Stimulated activated CD8-positive, alpha-beta memory T cell treated with anti-CD3 and anti-CD28 coated beads, Interleukin-15, amount 100 ng/mL, for 4 hours (primary cell): ENCODE data around the gene SIRT5.

Experiments
- DNase-seq, 2 donors: peaks; one replicate each; pipeline ENCODE4 v3.0.0-alpha.2; 2020; ENCODE audit warnings: low read depth in 2 of 2

The SIRT5 gene

DNA sequence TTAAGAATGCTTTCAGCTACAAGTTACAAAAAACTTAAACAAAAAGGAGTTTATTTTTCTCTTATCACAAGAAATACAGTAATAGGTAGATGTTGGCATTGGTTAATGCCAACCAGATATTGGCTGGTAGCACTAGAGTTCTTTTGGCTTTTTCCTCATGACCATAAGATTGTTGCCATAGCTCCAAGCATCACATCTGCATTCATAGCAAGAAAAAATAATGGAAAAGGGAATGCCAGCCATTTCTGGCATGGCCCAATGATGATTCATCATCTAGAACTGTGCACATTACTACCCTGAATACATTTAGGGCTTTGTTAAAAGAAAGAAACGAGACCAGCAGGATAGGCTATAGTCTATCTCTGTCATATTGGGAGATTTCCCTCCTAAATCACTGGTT, 20.8 kb upstream of the SIRT5 start:
- no peak for DNase-seq

DNA sequence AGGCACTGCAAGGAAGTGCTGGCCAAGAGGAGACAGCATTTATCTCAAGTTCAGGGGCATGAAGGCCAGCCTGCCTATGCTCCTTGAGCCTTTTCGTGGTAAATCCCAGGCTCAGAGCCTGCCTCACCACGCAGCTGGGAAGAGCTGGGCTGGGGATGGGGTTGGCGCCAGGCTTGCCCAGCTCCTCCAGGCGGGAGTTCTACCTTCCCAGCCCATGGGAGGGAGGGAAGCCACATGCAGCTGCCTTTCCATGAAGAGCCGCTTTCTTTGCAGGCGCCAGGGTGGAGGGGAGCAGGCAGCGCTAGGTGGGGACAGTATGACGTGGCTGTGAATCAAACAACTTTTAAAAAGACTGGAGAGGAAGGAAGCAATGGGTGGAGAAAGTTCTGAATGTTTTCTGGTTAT, 19.5 kb upstream of the SIRT5 start:
- DNase-seq = no peak

DNA sequence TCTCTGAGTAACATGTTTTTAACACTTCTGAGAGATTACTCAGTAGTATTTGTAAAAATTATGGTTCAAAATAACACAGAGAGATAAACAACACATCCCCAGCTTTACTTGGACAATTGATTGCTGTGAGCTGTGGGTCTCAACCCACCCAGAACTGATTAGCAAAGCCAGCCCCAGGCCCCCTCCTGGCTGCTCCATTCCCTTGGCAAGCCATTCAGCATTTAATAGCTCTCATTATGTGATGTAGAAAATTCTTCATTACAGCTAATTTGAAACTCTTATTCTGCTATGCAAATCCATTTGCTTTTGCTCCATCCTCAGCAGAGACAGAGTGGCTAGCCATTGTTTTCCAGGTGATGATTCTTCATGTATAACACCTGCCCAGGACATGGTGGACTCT, 16.6 kb upstream of the SIRT5 start:
- DNase-seq = no peak

DNA sequence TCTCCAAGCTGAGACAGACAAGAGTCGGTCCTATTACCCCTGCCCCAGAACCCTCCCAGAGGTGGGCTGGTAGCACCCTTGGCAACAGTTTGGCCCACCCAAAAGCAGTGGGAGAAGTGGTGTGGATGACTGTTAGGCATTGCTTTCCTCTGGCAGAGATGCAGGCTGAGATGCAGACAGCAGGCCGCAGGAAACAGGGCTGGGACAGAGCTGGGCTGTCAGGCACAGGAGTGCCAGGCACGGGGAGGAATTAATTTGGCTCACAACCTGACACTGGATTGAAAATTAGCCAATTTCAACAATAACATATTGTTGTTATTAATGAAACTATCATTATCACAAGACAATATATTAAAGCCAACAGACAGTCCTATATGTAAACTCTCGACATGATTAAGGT, 15.7 kb upstream of the SIRT5 start:
- no peak for DNase-seq

DNA sequence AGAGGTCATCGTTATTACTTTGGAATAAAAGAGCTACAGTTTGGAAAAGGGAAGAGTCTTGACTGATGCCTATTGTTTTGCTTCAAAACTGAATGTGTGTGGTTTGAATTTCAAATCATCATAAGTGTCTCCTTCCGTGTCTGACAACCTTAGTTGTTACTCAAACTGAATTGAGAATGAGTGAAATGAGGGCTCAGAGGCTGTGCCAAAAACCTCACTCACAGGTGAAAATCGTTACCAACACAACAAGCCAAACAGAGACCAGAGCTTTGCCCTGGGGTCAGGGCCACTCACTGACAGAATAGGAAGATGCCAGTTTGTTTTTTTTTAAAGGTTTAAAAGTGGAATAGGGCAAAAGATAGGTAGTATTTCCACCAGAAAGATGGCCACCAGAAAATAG, 15.2 kb upstream of the SIRT5 start:
- DNase-seq = no peak

DNA sequence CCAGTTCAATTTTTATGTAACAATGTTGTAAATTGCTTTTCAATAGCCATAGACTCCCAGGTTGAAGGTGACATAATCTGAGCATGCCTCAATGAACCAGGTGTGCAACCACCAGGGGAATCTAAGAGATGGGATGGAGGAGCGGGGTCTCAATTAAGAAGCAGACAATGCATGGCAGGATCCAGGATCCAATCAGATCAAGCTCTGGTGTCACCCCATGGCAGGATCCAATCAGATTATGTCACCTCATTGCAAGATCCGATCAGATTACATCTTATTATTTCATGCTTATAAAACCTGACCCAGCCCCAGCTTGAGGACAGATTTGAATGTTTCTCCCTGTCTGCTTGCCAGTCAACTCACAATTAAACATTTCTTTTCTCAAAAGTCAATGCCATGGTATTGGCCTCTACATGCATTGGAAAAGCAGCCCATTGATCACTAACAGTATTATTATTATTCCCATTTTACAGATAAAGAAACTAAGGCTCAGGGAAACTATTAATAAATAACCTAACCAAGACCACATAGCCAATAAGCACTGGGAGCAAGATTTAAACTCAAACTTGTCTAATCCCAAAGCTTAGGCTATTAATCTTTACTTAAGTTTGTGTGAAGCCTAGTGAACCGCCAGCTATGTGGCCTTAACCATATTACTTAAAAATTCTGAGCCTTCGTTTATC, 14.3 kb upstream of the SIRT5 start:
- DNase-seq = no peak

DNA sequence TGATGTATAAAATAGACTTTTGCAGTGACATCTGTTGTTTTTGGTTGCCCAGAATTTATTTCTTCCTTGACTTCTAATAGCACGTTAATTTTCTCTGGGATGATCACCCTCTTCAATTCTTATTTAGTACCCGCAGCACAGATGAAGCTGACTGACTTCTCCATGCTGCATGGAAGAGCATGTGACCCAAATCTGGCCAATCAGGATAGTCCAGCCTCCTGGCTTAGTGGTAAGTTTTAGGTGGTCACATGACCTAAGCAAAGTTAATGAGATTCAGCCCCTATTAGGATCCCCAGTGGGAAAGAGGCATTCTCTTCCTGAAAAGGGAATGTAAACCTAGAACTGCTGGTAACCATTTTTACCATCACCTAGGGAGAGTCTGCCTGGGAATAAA, 13.8 kb upstream of the SIRT5 start:
- no peak for DNase-seq

DNA sequence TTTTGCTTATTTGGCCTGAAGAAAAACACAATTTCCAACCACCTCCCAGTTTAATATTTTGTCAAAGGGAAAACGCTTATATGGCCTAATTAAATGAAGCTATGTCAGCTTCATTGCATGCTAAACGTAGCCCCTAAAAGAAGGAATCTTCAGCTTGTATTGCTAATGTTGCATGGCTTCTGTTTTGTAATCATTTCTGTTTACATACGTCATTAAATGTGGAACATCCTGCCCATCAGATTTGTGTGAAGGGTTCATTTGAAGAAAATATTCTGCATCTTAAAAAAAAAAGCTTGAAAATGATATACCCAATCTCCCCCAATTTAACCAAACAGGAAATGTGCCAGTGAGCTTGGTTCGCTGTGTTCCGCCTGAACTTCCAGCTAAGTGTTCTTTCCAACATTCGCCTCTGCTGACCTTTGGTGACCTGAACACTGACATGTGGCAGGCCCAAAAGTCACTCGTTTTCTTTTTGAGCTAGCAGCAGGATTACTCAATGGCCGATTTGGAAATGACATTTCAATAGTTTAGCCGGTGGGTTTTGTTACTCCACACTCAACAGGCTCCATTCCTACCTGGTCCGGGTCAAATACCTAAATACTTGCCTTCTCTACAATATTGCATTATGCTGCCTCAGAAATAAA, 12.7 kb upstream of the SIRT5 start:
- no peak for DNase-seq

DNA sequence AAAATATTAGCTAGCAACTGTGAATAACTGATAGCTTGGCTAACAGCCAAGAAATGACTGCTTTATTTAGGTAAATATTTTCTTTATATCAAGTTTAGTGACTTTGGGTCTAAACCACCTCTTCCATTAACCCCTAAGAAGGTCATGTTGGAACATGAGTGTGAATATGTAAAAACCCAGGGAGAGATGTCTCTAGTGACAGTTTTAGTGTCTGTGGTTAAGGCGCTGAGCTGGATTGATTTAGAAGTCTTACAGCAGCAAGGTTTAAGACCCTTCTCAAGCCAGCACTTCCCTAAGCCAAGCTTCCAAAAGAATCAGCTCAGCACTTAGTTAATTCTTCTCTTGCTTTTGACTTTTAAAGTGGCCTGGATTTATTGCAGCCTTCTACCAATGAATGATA, 11.4 kb upstream of the SIRT5 start:
- DNase-seq = no peak

DNA sequence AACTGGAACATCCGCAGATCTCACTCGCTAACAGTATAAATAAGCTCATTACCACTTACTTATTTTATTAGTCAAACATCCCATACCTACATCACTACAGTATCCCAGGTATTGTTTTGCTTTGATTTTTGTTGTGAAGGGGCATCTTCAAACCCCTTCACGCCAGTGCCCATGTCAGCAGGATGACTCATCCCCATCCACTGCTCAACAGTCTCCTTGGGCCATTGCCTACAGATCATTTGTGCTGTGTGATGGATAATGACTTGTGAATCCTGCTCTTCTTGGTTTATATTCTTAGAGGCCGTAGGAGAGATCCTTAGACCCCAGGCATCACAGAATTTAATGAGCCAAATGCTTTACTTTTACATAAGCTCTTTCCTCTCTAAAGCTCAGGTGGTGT, 8.5 kb upstream of the SIRT5 start:
- no peak for DNase-seq

DNA sequence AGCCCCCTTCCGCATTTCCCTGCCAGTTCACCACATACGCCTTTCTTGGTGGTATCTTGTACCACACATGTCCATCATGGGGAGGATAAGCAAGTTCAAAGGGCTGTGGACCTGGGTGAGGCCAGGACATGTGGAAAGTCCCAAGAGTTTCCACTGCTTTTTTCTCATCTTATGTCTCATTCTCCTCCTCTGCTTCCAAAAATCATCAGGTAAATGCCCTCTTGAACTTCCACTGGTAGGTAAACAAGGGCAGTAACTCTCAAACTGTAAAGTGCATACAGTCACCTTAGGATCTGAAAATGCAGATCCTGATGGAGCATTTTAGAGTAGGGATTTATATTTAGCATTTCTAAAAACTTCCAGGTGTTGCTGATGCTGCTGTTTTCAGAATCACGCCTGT, 7.9 kb upstream of the SIRT5 start:
- DNase-seq = no peak

DNA sequence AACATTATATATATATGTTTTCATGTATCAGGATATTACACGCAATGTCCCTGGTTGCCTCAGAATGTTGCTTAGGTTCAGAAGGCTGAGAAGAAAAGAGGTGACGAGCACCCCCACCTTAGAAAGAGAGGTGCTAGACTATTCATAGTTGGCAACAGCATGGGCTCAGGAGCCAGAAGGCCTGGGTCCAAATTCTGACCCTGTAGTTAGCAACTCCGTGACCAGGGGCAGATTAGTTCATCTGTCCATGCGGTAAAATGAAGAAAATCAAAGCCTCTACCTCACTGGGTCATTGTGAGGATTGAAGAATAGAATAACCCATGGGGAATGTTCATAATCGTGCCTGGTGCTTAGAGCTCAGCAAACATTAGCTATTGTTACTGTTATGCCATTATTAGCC, 5.4 kb upstream of the SIRT5 start:
- no peak for DNase-seq

DNA sequence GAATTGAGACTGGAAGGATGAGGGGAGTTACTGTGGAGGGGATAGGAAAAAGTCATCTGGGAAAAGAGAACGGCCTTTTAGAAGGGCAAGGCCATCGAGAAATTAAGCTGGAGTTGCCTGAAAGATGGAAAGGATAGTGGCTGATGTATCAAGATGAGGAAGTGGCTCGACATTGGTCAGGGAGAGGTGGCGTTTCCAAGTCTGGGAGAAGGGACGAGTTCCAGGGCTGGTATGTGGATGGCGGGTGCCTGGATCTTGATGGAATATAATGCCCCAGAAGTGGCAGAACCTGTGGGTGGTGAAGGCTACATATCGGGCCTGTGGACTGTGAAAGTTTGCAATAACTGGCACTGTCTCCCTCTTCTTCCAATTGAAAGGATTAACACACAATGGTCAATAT, 2.2 kb upstream of the SIRT5 start:
- DNase-seq = no peak

DNA sequence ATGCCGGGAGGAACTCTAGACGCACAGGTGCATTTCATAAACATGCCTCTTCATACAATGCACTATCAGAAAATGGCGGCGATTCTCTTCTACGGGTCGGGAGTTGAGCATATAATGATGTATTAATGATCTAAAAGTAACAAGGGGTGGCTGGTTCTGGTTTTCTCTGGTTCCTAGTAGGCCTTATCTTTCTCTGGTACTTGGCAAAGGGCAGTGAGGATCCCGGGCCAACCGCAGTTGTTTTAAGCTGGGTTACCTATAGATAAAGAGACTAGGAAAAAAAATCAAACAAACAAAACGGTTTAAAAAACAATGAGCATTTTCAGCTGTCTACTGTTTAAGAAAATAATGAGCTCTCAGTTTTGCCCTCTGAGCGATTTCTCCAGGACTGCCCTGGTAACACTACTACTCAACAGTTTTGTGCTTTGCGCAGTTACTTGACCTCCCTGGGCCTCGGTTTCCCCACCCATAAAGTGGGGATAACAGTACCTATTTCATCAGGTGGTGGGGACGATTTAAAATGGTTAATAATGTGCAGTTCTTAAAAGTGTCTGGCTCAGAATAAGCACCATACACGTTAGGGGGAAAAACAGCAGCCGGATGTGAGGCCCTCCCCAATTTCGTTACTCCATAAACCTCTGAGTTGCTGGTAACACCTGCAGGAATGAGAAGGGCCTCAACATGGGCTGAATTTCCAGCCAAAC, 1.3 kb upstream of the SIRT5 start:
- DNase-seq = no peak

DNA sequence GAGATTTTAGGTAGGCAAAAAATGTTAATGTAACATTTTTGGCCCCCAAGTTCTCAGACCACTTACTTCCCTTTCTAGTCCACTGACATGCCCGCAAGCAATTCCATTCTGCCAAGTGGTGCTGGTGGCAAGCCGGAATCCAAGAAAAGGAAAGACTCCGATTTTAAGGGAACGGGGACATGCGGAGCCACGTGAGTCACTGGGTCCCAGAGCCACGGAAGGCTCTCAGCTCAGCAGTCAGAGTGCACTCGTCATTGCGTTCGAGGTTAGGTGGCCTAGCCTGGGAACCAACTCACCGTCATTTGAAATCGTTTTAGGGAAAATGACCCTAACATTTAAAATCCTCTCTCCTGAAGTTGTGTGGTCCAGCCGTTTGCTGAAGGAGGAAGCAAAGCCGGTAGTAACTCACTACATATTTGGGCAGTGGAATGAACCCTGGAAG, 711 bp upstream of the SIRT5 start:
- no peak for DNase-seq

DNA sequence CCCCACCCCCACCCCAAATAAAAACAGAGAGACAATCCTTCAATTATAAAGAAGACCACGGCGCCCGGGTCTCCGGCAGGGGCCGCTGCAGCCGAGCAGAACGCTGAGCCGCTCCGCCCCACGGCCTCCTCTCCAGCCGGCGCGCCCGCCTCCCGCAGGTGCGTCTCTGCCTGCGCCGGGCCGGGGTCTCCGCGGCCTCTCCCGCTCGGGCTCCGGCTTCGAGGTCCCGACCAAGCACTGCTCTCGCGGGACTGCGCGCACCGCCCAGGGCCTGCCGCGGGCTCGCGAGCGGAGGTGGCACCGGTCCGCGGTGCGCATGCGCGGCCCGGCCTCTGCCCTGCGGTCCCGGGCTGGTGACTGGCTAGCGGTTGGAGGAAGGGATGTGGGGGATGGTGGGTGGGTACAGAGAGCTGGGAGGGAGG, 241 bp upstream of the SIRT5 start:
- peak; percentile 88 to 89 for DNase-seq

DNA sequence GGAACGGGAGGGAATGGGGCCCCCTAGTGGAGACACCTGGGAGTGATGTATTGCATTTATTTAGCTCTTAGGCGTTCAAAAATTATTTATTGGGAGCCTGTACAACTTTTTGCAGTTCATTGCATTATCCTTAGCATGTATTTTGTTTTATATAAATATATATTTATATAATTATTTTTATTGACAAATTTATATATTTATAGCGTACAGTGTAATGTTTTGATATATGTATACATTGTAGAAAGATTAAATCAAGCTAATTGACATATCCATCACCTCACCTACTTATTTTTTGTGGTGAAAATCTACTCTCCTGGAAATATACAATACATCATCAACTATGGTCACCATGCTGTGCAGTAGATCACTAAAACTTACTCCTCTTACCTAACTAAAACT, 975 bp downstream of the SIRT5 start:
- no peak for DNase-seq

DNA sequence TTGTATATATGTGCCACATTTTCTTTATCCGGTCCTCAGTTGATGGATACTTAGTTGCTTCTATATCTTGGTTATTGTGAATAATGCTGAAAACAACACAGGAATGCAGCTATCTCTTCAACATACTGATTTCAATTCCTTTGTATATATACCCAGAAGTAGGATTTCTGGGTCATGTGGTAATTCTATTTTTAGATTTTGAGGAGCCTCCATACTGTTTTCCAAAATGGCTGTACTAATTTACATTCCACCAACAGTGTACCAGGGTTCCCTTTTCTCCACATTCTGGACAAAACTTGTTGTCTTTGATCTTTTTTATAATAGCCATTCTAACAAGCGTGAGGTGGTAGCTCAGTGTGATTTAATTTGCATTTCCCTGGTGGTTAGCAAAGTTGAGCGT, 1.6 kb downstream of the SIRT5 start:
- no peak for DNase-seq

DNA sequence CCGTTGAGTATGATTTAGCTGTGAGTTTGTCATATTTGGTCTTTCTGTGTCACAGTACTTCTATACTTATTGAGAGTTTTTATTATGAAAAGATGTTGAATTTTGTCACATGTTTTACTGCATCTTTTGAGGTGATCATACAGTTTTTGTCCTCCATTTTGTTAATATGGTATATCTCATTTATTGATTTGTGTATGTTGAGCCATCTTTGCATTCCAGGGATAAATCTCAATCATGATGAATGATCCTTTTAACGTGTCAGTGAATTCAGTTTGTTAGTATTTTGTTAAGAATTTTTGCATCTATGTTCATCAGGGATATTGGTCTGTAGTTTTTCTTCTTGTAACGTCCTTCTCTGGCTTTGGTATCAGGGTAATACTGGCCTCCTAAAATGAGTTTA, 3.5 kb downstream of the SIRT5 start:
- DNase-seq = no peak

DNA sequence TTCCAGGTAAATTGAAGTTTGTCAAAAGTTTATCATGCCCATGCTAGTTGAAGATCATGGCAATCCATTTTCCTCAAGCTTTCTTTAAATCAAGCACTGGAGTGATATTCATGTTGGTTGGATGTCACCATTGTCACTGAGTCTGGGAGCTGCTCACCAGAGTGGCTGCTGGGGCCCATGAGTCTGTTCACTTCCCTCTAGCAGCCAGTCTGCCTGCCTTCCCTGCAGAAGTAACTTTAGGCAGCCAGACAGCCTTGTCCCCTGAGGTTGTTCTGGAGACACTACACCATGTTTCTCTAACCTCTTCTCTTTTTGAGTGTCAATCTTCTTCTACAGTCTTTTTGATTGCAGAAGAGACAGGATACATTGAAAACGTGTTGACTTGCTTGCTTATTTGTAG, 5.5 kb downstream of the SIRT5 start:
- DNase-seq = no peak

DNA sequence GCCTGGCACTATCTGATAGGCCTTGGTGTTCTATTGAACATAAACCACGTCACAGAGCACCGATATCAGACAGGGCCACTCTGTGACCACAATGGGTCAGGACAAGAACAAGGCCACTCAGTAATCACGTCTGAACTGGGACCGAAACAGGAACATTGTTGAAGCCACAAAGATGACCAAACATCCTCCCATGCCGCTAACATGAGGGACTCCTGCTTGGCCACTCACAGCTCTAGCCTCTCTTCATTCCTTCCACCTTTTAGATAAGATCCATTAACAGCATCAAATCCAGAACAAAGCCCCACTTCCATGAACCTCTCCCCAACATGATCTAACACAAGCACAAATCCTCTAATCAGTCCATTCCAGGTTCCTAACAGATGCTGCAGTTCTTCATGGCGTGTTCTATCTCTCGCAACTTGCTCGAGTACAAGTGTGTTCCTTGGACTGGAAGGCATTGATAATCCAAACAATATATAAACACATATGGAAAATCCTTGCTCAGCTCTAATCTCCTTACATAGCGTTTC, 7.4 kb downstream of the SIRT5 start:
- DNase-seq = no peak

DNA sequence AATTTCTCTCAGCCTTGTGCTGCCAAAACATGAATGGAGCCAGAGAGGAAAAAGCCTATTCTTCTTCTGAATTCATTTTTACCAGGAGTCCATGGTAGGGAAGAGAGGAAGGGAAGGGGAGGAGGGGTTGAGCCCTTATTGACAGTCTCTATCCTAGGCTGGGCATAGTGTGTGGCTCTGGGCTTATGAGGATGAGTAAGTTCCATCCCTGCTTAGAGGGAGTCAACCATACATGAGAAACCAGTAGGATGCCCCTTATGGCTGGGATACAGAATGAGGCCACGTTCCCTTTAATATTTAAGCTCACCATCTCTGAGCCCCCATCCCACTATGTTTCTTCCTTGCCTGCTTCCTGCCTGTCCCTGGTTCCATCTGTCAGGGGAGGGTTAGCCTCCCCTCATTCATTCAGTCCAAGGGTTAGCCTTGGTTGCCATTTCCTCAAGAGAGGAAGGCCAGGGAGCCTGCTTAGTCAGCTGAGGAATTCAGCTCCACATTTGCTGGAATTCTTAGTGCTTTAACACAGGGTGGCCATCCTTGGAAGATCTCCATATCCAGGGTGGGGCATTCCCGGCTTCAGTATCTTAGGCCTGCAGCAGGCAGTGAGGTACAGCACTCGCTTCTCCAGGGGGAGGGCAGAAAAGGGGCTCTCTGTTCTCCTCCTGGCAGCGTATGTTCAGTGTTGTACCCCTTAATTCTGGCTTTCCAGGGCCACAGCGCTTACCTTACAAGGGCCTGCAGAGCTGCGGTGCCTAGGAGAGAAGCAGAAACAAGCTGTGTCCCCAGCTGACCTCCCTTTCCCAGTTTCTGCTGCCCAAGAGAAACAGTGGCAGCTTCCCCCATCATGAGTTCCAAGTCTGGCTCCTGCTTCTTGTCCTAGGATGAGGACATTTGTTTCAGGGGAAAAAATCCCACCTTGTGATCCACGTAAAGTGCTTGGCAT, 12.5 kb downstream of the SIRT5 start:
- DNase-seq = no peak
